Liver (tissue), 9 donors: ENCODE measurements around the gene THBD. TPM values are rescaled to one million over a fixed set of nuclear protein-coding genes. Genes with fewer than 3 reads are reported as not detected.

Experiments
- DNase-seq: peaks from one replicate; pipeline ENCODE4 v3.0.0-alpha.2; 2017; ENCODE audit warnings: low spot score
- H3K27ac ChIP-seq, 2 donors: one replicate each; pipeline ENCODE4 v1.7.0; 2013; ENCODE audit warnings: inconsistent platforms in 2 of 2, low read length in 2 of 2, control low read depth in 1 of 2, low read depth in 1 of 2, mild to moderate bottlenecking in 1 of 2
- H3K27me3 ChIP-seq, 4 donors: one replicate each; pipeline versions ENCODE4 v1.6.1 to v1.7.0; 2013; ENCODE audit warnings: low read length in 3 of 4, inconsistent platforms in 1 of 4, mild to moderate bottlenecking in 1 of 4, moderate library complexity in 1 of 4; ENCODE audit not compliant: control insufficient read depth in 4 of 4, insufficient read depth in 4 of 4
- H3K36me3 ChIP-seq, 4 donors: one replicate each; pipeline versions ENCODE4 v1.6.1 to v1.7.0; 2013; ENCODE audit warnings: low read length in 3 of 4, mild to moderate bottlenecking in 3 of 4, low read depth in 1 of 4, moderate library complexity in 1 of 4; ENCODE audit not compliant: control insufficient read depth in 4 of 4, insufficient read depth in 3 of 4
- H3K4me1 ChIP-seq, 4 donors: one replicate each; pipeline versions ENCODE4 v1.6.1 to v1.7.0; 2013; ENCODE audit warnings: low read length in 3 of 4, mild to moderate bottlenecking in 3 of 4, moderate library complexity in 1 of 4; ENCODE audit not compliant: control insufficient read depth in 4 of 4, insufficient read depth in 4 of 4
- H3K4me3 ChIP-seq, 3 donors: one replicate each; pipeline versions ENCODE4 v1.6.1 to v1.7.0; 2013; ENCODE audit warnings: low read length in 3 of 3, control low read depth in 1 of 3, low read depth in 1 of 3, mild to moderate bottlenecking in 1 of 3
- H3K9ac ChIP-seq, 2 donors: one replicate each; pipeline ENCODE4 v1.7.0; 2013; ENCODE audit warnings: low read length in 2 of 2, mild to moderate bottlenecking in 2 of 2, moderate library complexity in 2 of 2, control low read depth in 1 of 2, low read depth in 1 of 2
- H3K9me3 ChIP-seq, 4 donors: one replicate each; pipeline versions ENCODE4 v1.6.1 to v1.7.0; 2013; ENCODE audit warnings: low read length in 3 of 4; ENCODE audit not compliant: control insufficient read depth in 4 of 4
- CTCF ChIP-seq: fragments of 150-350 bp; IDR thresholded peaks from 2 replicates; pipeline ENCODE4 v1.5.1; 2017; ENCODE audit warnings: improper control_type of control experiment, low read depth, low read length; ENCODE audit not compliant: missing input control
- EGR1 ChIP-seq, 2 donors: IDR thresholded peaks; 2 replicates each; pipeline ENCODE4 v1.6.1; 2016 to 2018; ENCODE audit warnings: antibody characterized with exemption in 2 of 2, low read depth in 2 of 2
- FOXA1 ChIP-seq: IDR thresholded peaks from 2 replicates; pipeline ENCODE4 v1.6.1; 2016; ENCODE audit warnings: antibody characterized with exemption
- FOXA2 ChIP-seq: IDR thresholded peaks from 2 replicates; pipeline ENCODE4 v1.6.1; 2016; ENCODE audit warnings: antibody characterized with exemption
- GABPA ChIP-seq, 2 donors: IDR thresholded peaks in 1 of 2; conservative IDR thresholded peaks in 1 of 2; 2 replicates each; pipeline ENCODE4 v1.6.1; 2016; ENCODE audit warnings: antibody characterized with exemption in 2 of 2, mild to moderate bottlenecking in 1 of 2, moderate library complexity in 1 of 2
- HNF4A ChIP-seq, 2 donors: conservative IDR thresholded peaks; 2 replicates each; pipeline ENCODE4 v1.6.1; 2016; ENCODE audit warnings: antibody characterized with exemption in 2 of 2, mild to moderate bottlenecking in 2 of 2
- HNF4G ChIP-seq: IDR thresholded peaks from 2 replicates; pipeline ENCODE4 v1.6.1; 2016; ENCODE audit warnings: antibody characterized with exemption
- JUND ChIP-seq, 2 donors: IDR thresholded peaks; 2 replicates each; pipeline ENCODE4 v1.6.1; 2016; ENCODE audit warnings: antibody characterized with exemption in 2 of 2
- MAX ChIP-seq: IDR thresholded peaks from 2 replicates; pipeline ENCODE4 v1.6.1; 2016; ENCODE audit warnings: antibody characterized with exemption
- NR2F2 ChIP-seq: IDR thresholded peaks from 2 replicates; pipeline ENCODE4 v1.6.1; 2016; ENCODE audit warnings: antibody characterized with exemption
- RAD21 ChIP-seq, 2 donors: IDR thresholded peaks; 2 replicates each; pipeline ENCODE4 v1.6.1; 2016; ENCODE audit warnings: antibody characterized with exemption in 2 of 2, mild to moderate bottlenecking in 2 of 2
- REST ChIP-seq: IDR thresholded peaks from 2 replicates; pipeline ENCODE4 v1.6.1; 2016; ENCODE audit warnings: antibody characterized with exemption, mild to moderate bottlenecking
- RXRA ChIP-seq, 2 donors: IDR thresholded peaks; 2 replicates each; pipeline ENCODE4 v1.6.1; 2017 to 2018; ENCODE audit warnings: antibody characterized with exemption in 2 of 2, mild to moderate bottlenecking in 1 of 2
- SP1 ChIP-seq: IDR thresholded peaks from 2 replicates; pipeline ENCODE4 v1.6.1; 2018; ENCODE audit warnings: antibody characterized with exemption, mild to moderate bottlenecking
- TAF1 ChIP-seq: conservative IDR thresholded peaks from 2 replicates; pipeline ENCODE4 v1.6.1; 2016; ENCODE audit warnings: antibody characterized with exemption, mild to moderate bottlenecking
- YY1 ChIP-seq: IDR thresholded peaks from 2 replicates; pipeline ENCODE4 v1.6.1; 2016; ENCODE audit warnings: antibody characterized with exemption, mild to moderate bottlenecking
- ZBTB33 ChIP-seq: IDR thresholded peaks from 2 replicates; pipeline ENCODE4 v1.6.1; 2016; ENCODE audit warnings: antibody characterized with exemption
- WGBS: extraction: QIAGEN DNeasy Blood & Tissue Kit; methylation state at CpG from one replicate; pipeline ENCODE4 v1.1.7; 2013; 5-methylcytosine and 5-hydroxymethylcytosine counted together
- polyA plus RNA-seq, 2 donors: library from polyadenylated mRNA; stranded (reverse) in 1 of 2; unstranded in 1 of 2; fragments of 200-250 nt in 1 of 2; fragments of >200 nt in 1 of 2; fragmentation: Nextera tagmentation in 1 of 2; extraction: Ambion mirVana in 1 of 2; gene quantifications; one replicate each; pipeline versions ENCODE4 v1.2.1 to v1.2.3, GENCODE V29; 2013 to 2015
- total RNA-seq, 2 donors: library from RNA; depleted of rRNA; stranded (reverse); fragments of >200 nt; gene quantifications; one replicate each; pipeline ENCODE4 v1.2.3, GENCODE V29; 2014
- TF ChIP-seq, protein P1 (sequence below): IDR thresholded peaks from 2 replicates; pipeline ENCODE4 v1.6.1; 2016; ENCODE audit warnings: antibody characterized with exemption
- donor health status: healthy.
- donor health status: healthy.
- donor health status: healthy.
- donor health status: healthy.
- donor health status: healthy.

THBD gene
- total and polyA plus RNA-seq, 4 donors, result 1.4 to 6.6 (median 3.1) TPM

GRCh38 chr20:23028392-23028791, 21.1 kb downstream of the THBD start:
- H3K4me3 ChIP-seq, result no peak overlapping the region
- DNase-seq, result no peak
- H3K36me3 ChIP-seq, result no peaks in the 10 kb centered on the region
- peaks cover 0 to 2% (median 0%) of the 10 kb centered on the region in 4 donors for H3K27me3 ChIP-seq
- no peak overlapping the region for H3K27ac ChIP-seq
- TF ChIP-seq HNF4G, result no peak
- no peak for TF ChIP-seq EGR1 (IDR thresholded peaks at IDR 0.05; ENCODE audit: low read depth in 2 of 2)
- TF ChIP-seq FOXA2, result no peak
- TF ChIP-seq ZBTB33, result no peak
- TF ChIP-seq TAF1, result no peak
- no peak for TF ChIP-seq MAX
- TF ChIP-seq FOXA1, result no peak
- no peak for TF ChIP-seq REST
- TF ChIP-seq, protein P1, sequence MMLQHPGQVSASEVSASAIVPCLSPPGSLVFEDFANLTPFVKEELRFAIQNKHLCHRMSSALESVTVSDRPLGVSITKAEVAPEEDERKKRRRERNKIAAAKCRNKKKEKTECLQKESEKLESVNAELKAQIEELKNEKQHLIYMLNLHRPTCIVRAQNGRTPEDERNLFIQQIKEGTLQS, result no peak
- no peak for TF ChIP-seq RXRA (IDR thresholded peaks at IDR 0.05)
- TF ChIP-seq HNF4A (conservative IDR thresholded peaks at IDR 0.05), result no peak
- no peak for TF ChIP-seq JUND (IDR thresholded peaks at IDR 0.05)
- no peak for TF ChIP-seq GABPA (IDR thresholded peaks at IDR 0.05 in 1 of 2, conservative IDR thresholded peaks at IDR 0.05 in 1 of 2)
- TF ChIP-seq SP1, result no peak
- TF ChIP-seq NR2F2, result no peak
- TF ChIP-seq CTCF, result no peak
- no peak for TF ChIP-seq YY1
- no peaks in the 10 kb centered on the region for H3K9me3 ChIP-seq
- WGBS, result 77% methylated on average over 3 of the region's 3 CpGs
- no peak overlapping the region for H3K9ac ChIP-seq
- H3K4me1 ChIP-seq, result no peaks in the 10 kb centered on the region

DNA sequence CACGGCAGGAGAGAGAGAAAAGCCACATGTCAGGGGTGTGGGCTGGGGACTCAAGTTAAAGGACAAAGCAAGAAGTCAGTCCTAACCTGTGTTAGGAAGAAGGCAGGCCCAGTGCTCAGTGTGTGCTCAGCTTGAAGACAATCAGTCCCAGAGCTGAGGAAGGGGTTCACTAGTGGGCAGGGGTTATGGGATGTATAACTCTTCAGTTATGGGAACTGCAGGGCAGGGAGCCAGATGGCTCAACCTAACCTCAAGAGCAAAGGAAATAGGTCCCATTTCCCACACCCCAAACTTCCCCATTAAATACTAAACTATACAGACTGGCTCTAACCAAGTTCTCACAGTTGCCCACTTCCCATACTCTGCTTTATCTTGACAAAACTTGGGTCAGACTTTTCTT, 21.8 kb downstream of the THBD start:
- Histone ChIP-seq H3K27me3 (peaks cover 0 to 2% (median 0%) of the 10 kb centered on the region in 4 donors), H3K9me3 (no peaks in the 10 kb centered on the region), H3K4me1 (no peaks in the 10 kb centered on the region), H3K27ac (peak overlapping the region in 1 of 2 donors; percentile 25), H3K36me3 (no peaks in the 10 kb centered on the region), H3K4me3 (no peak overlapping the region), H3K9ac (no peak overlapping the region)
- no peak for DNase-seq
- WGBS, result 53% methylated on average over 1 of the region's 1 CpG
- TF ChIP-seq SP1 (no peak), MAX (no peak), JUND (IDR thresholded peaks at IDR 0.05) (no peak), RAD21 (IDR thresholded peaks at IDR 0.05) (no peak), HNF4A (conservative IDR thresholded peaks at IDR 0.05) (no peak), REST (no peak), ZBTB33 (no peak), FOXA2 (no peak)
- TF ChIP-seq, protein P1, result no peak
